HepG2 (cell line): ENCODE data around the gene GGA1. TPM values are rescaled to one million over a fixed set of nuclear protein-coding genes. Genes with fewer than 3 reads are reported as not detected.
A peak's percentile ranks its signal among the peaks of the same experiment; 100 is the strongest.

Experiments
- ATAC-seq: fragments of 200-7000 bp; cut with Tn5 transposase; 3 replicates; pipeline ENCODE4 v1.9.1; 2020; ENCODE audit warnings: mild to moderate bottlenecking, moderate library complexity
- BruUV-seq: library from RNA; stranded (reverse); fragments of 400-500 nt; replicated peaks from 2 replicates; lab custom pipeline; 2021; lab: Mats Ljungman, UMichigan
- CTCF ChIA-PET: fragments of 300-600 bp; formaldehyde crosslinking; extraction: SDS; loops from one replicate; lab custom pipeline; 2021; ENCODE audit warnings: low total read pairs, inconsistent platforms, low intra/inter-chr PET ratio; lab: Yijun Ruan, JAX
- POLR2A ChIA-PET: fragments of 350-600 bp; sonication (Branson Sonifier 250); formaldehyde crosslinking; loops from one replicate; lab custom pipeline; 2020; ENCODE audit warnings: antibody characterized with exemption, inconsistent platforms; lab: Yijun Ruan, JAX
- DNase-seq: peaks from one replicate; pipeline ENCODE4 v3.0.0-alpha.2; 2015; ENCODE audit warnings: low spot score
- FAIRE-seq: peaks from 3 replicates; lab custom pipeline; 2011; peaks lifted over from hg19 to GRCh38; lab: Jason Lieb, UNC
- H2AFZ ChIP-seq: one replicate; pipeline ENCODE4 v1.6.1; 2011; ENCODE audit warnings: low read length, inconsistent platforms
- H3K27ac ChIP-seq: fragments of 300-600 bp; 3 replicates; pipeline ENCODE4 v1.8.0; 2011; ENCODE audit warnings: mixed run types, mild to moderate bottlenecking, mixed read lengths, low read length, inconsistent platforms; ENCODE audit not compliant: insufficient read depth; ENCODE audit errors: extremely low read length
- H3K27me3 ChIP-seq, 2 experiments: fragments of 200-600 bp in 1 of 2; 2 replicates in 1 of 2; 3 replicates in 1 of 2; pipeline versions ENCODE4 v1.6.0 to v1.8.0; 2011; ENCODE audit warnings: low read length in 2 of 2, mild to moderate bottlenecking in 2 of 2, moderate library complexity in 2 of 2, inconsistent platforms in 1 of 2; ENCODE audit not compliant: insufficient read depth in 2 of 2, control insufficient read depth in 1 of 2
- H3K36me3 ChIP-seq, 2 experiments: fragments of 200-600 bp in 1 of 2; replicated peaks in 1 of 2; 2 replicates in 1 of 2; 3 replicates in 1 of 2; pipeline versions ENCODE4 v1.5.1 to v1.8.0; 2011; ENCODE audit warnings: low read length in 2 of 2, inconsistent platforms in 1 of 2; ENCODE audit not compliant: insufficient read depth in 2 of 2, control insufficient read depth in 1 of 2
- H3K4me1 ChIP-seq: 2 replicates; pipeline ENCODE4 v1.5.1; 2012; ENCODE audit warnings: low read length, inconsistent platforms; ENCODE audit not compliant: insufficient read depth
- H3K4me2 ChIP-seq: 2 replicates; pipeline ENCODE4 v1.6.0; 2011; ENCODE audit warnings: low read depth, low read length, inconsistent platforms
- H3K4me3 ChIP-seq, 3 experiments: fragments of 200-600 bp in 1 of 3; sonication (generic), shearing (Covaris generic) in 1 of 3; replicated peaks in 1 of 3; 2 replicates each; pipeline ENCODE4 v1.5.1; 2011 to 2016; ENCODE audit warnings: low read length in 3 of 3, inconsistent platforms in 2 of 3, low read depth in 2 of 3, mild to moderate bottlenecking in 2 of 3, control low read depth in 1 of 3, mixed read lengths in 1 of 3; ENCODE audit not compliant: insufficient read depth in 1 of 3
- H3K79me2 ChIP-seq: one replicate; pipeline ENCODE4 v1.6.1; 2011; ENCODE audit warnings: low read length, inconsistent platforms; ENCODE audit not compliant: insufficient read depth
- H3K9ac ChIP-seq: 2 replicates; pipeline ENCODE4 v1.6.0; 2011; ENCODE audit warnings: mild to moderate bottlenecking, low read depth, low read length, inconsistent platforms; ENCODE audit not compliant: insufficient read depth
- H3K9me3 ChIP-seq: 2 replicates; pipeline ENCODE4 v1.5.1; 2012; ENCODE audit warnings: mild to moderate bottlenecking, low read length
- H4K20me1 ChIP-seq: 2 replicates; pipeline ENCODE4 v1.6.0; 2011; ENCODE audit warnings: inconsistent platforms, mild to moderate bottlenecking, low read length, moderate library complexity; ENCODE audit not compliant: insufficient read depth
- AGO1 ChIP-seq: fragments of 200-400 bp; formaldehyde crosslinking; IDR thresholded peaks from 2 replicates; pipeline ENCODE4 v1.6.1; 2017; ENCODE audit warnings: mild to moderate bottlenecking, low read depth, low read length, moderate library complexity; ENCODE audit not compliant: poor library complexity, severe bottlenecking
- BRCA1 ChIP-seq: sonication (generic); formaldehyde crosslinking; IDR thresholded peaks from 2 replicates; pipeline ENCODE4 v1.4.0; 2020; ENCODE audit warnings: missing genetic modification reagents
- CBX5 ChIP-seq: sonication (generic); formaldehyde crosslinking; IDR thresholded peaks from 2 replicates; pipeline ENCODE4 v1.4.0; 2020; ENCODE audit warnings: missing genetic modification reagents, borderline replicate concordance
- DDIT3 ChIP-seq: sonication (generic); formaldehyde crosslinking; IDR thresholded peaks from 2 replicates; pipeline ENCODE4 v1.4.0; 2020; ENCODE audit warnings: mild to moderate bottlenecking, missing genetic modification reagents
- DNMT1 ChIP-seq: sonication (generic); formaldehyde crosslinking; IDR thresholded peaks from 2 replicates; pipeline ENCODE4 v1.5.1; 2020; ENCODE audit warnings: mild to moderate bottlenecking, missing genetic modification reagents
- ELF3 ChIP-seq: IDR thresholded peaks from 2 replicates; pipeline ENCODE4 v1.6.1; 2016; ENCODE audit warnings: missing genetic modification reagents, missing compliant biosample characterization
- HES4 ChIP-seq: sonication (generic); formaldehyde crosslinking; IDR thresholded peaks from 2 replicates; pipeline ENCODE4 v1.9.0; 2021; ENCODE audit warnings: mild to moderate bottlenecking, missing genetic modification reagents, borderline replicate concordance
- KDM3A ChIP-seq: IDR thresholded peaks from 2 replicates; pipeline ENCODE4 v1.6.1; 2018; ENCODE audit warnings: low read depth, missing compliant biosample characterization
- PAXIP1 ChIP-seq: sonication (generic); formaldehyde crosslinking; conservative IDR thresholded peaks from 2 replicates; pipeline ENCODE4 v1.4.0; 2020; ENCODE audit warnings: mild to moderate bottlenecking, missing genetic modification reagents, moderate library complexity
- THAP9 ChIP-seq: sonication (generic); formaldehyde crosslinking; IDR thresholded peaks from 2 replicates; pipeline ENCODE4; 2020; ENCODE audit warnings: missing genetic modification reagents, mild to moderate bottlenecking, borderline replicate concordance
- ZNF687 ChIP-seq: sonication (generic); formaldehyde crosslinking; IDR thresholded peaks from 2 replicates; pipeline ENCODE4 v1.5.1; 2020; ENCODE audit warnings: mild to moderate bottlenecking, missing genetic modification reagents, moderate library complexity
- WGBS: methylation state at CpG from one replicate; pipeline ENCODE4 v1.1.6; 2017; ENCODE audit warnings: low lambda C conversion rate; 5-methylcytosine and 5-hydroxymethylcytosine counted together
- in situ Hi-C: cut with HindIII; loops from 2 replicates; pipeline ENCODE4 v1.10.0; 2017; ENCODE audit warnings: low pct_unique_long_range_greater_than_20kb; ENCODE audit not compliant: extremely low pct_ligation_motif_present
- intact Hi-C: fragments of 100-400 bp; cut with micrococcal nuclease; formaldehyde crosslinking; loops from one replicate; pipeline ENCODE4 v1.10.0; 2022; ENCODE audit not compliant: unreplicated experiment
- polyA plus RNA-seq, 8 experiments: library from polyadenylated mRNA; depleted of rRNA in 3 of 8; stranded (reverse) in 7 of 8; unstranded in 1 of 8; fragments of >200 nt; fragmentation: Illumina TruSeq in 4 of 8; extraction: Trizol in 4 of 8; gene quantifications; 2 replicates each; pipeline versions ENCODE4 v1.2.1 to v1.2.3, GENCODE V29; 2011 to 2016; ENCODE audit warnings: low read depth in 4 of 8, missing spikeins in 1 of 8, mixed read lengths in 1 of 8; ENCODE audit not compliant: insufficient read depth in 1 of 8
- total RNA-seq, 5 experiments: library from RNA; depleted of rRNA; stranded (reverse); fragments of >200 nt; fragmentation: Illumina TruSeq; extraction: Trizol; gene quantifications; 2 replicates each; pipeline ENCODE4 v1.2.3, GENCODE V29; 2016; ENCODE audit warnings: low read depth in 1 of 5

Gene GGA1
- total and polyA plus RNA-seq, 2 of the 13 experiments (the other 11 are each of a cell fraction or from before 2014, with no cell fraction given) = 29.1 to 87.2 TPM

GRCh38 chr22:37562049-37562875, 46.4 kb upstream of the GGA1 start:
- ATAC-seq = no peak
- Histone ChIP-seq H4K20me1 (peaks cover 31% of the 10 kb centered on the region), H3K79me2 (peaks cover 60% of the 10 kb centered on the region)
- no peak; the same call in 1 of the 2 replicates for TF ChIP-seq KDM3A
- TF ChIP-seq DNMT1 (CRISPR knock-in tag) = no peak
- no peak for TF ChIP-seq THAP9 (CRISPR knock-in tag)
- no peak for TF ChIP-seq HES4 (CRISPR knock-in tag)
- peak; percentile 15 for TF ChIP-seq AGO1
- no peak for TF ChIP-seq DDIT3
- peak; percentile 1; the same call in 1 of the 2 replicates for TF ChIP-seq CBX5
- TF ChIP-seq BRCA1 (CRISPR knock-in tag) = no peak
- peak; percentile 69 for TF ChIP-seq ZNF687
- TF ChIP-seq ELF3 = no peak
- TF ChIP-seq PAXIP1 (CRISPR knock-in tag) = no peak

More at GRCh38 chr22:37562049-37562875, 46.4 kb upstream of the GGA1 start:
- ChIA-PET CTCF (interaction anchor here (1.2 to 4.1 kb wide), 3 partner anchors 13 to 23 kb away, joined by 3 to 39 read pairs (median 11); no protein-coding TSS in a partner anchor), POLR2A (interaction anchor here (0.7 to 17.5 kb wide), 16 partner anchors 8 to 530 kb away, joined by 3 to 976 read pairs (median 4); partner anchors contain the start of genes GGA1, MFNG and PDXP)
- Histone ChIP-seq H2AFZ (no peak overlapping the region), H3K9ac (peak overlapping the region; percentile 99), H3K27ac (peak overlapping the region; percentile 91), H3K4me2 (peak overlapping the region; percentile 96), H3K4me3 (peak overlapping the region; percentile 91 to 98 (median 98)), H3K4me1 (peaks cover 81% of the 10 kb centered on the region), H3K9me3 (no peaks in the 10 kb centered on the region), H3K27me3 (no peaks in the 10 kb centered on the region; a peak in 1 of 5 replicates), H3K36me3 (peaks cover 9 to 25% of the 10 kb centered on the region in 2 experiments)
- in situ Hi-C loops (no loop called here), intact Hi-C loops (no loop called here)
- WGBS = 54% methylated on average over 8 of the region's 14 CpGs
- no TSS peak for BruUV-seq
- DNase-seq = no peak
- no peak for FAIRE-seq
